SH-SY5Y (cell line): ENCODE measurements around the gene CASK.

Experiments
- GATA2 ChIP-seq: IDR thresholded peaks from 2 replicates; pipeline ENCODE4 v1.6.1; 2011; ENCODE audit warnings: mild to moderate bottlenecking, low read depth, low read length
- GATA3 ChIP-seq: IDR thresholded peaks from 2 replicates; pipeline ENCODE4 v1.6.1; 2011; ENCODE audit warnings: low read depth, mild to moderate bottlenecking, low read length, moderate library complexity

- TF ChIP-seq GATA2 = no peak
- TF ChIP-seq GATA3 = no peak
Observed at GRCh38 chrX:41665686-41666085, 257.7 kb downstream of the CASK start.
